Stimulated activated CD4-positive, alpha-beta T cell treated with anti-CD3 and anti-CD28 coated beads, Interleukin-4, amount 100 ng/mL, for 1 hour (primary cell): ENCODE results near the gene SPRY2.
"Not testable (repeated sequence)": the region's sequence is repeated elsewhere in the genome, so short reads cannot be mapped to it uniquely, and the experiment has no call there.

Source experiments
- DNase-seq: peaks from one replicate; pipeline ENCODE4 v3.0.0-alpha.2; 2020

The SPRY2 gene

DNA sequence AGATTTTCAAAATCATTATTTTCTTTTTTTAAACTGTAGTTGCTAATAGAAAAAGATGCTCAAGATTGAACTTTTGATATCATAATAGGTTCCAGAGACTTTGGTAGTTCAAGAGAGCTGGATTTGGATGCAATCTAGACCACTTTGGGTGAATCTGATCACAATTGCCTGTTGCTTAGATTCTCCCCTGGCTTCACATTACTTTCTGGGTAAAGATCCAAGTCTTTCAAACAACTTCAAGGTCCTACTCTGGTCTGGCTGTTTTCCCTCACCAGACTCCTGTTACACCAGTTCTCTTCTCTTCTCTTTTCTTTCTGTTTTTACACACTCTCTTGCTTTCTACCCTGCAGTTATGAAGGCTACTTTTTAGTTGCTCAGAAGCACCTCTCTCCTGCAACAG, 7.4 kb upstream of the SPRY2 start:
- DNase-seq: no peak

DNA sequence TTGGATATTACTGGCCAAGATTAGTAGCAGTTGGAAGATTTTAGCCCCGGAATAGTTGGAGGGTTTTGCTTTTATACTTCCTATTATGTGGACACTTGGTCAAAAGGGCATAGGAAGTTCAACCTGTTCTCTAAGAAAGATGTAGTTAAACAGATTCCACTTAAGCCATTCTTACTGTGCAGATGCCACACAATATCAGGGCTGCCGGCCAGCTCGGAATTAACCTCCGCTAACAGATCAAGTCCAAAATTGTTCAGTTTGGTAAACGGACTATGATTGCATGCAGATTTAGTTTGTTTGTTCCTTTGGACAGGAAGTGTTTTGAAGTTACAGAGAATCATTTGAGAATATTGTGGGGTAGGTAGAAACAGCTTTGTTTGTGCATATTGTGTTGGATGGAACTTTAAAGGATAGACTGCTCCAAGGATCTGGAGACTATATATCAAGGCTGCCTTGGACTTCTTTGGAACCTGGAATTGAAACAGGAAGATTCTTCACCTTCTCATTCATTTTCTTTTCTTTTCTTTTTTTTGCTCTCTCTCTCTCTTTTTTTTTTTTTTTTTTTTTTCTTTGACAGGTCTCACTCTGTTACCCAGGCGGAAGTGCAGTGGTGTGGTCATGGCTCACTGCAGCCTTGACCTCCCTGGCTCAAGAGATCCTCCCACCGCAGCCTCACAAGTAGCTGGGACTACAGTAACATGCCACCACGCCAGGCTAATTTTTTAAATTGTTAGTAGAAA, 5.0 kb upstream of the SPRY2 start:
- DNase-seq: no peak

DNA sequence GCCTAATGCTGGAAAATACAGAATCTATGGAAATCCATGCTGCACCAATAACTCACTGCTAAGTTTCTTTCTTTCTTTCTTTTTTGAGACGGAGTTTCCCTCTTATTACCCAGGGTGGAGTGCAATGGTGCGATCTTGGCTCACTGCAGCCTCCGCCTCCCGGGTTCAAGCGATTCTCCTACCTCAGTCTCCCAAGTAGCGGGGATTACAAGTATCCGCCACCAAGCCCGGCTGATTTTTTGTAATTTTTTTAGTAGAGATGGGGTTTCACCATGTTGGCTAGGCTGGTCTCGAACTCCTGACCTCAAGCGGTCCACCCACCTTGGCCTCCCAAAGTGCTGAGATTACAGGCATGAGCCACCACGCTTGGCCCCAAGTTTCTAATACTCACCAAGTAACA, 3.1 kb upstream of the SPRY2 start:
- DNase-seq: not testable (repeated sequence)

DNA sequence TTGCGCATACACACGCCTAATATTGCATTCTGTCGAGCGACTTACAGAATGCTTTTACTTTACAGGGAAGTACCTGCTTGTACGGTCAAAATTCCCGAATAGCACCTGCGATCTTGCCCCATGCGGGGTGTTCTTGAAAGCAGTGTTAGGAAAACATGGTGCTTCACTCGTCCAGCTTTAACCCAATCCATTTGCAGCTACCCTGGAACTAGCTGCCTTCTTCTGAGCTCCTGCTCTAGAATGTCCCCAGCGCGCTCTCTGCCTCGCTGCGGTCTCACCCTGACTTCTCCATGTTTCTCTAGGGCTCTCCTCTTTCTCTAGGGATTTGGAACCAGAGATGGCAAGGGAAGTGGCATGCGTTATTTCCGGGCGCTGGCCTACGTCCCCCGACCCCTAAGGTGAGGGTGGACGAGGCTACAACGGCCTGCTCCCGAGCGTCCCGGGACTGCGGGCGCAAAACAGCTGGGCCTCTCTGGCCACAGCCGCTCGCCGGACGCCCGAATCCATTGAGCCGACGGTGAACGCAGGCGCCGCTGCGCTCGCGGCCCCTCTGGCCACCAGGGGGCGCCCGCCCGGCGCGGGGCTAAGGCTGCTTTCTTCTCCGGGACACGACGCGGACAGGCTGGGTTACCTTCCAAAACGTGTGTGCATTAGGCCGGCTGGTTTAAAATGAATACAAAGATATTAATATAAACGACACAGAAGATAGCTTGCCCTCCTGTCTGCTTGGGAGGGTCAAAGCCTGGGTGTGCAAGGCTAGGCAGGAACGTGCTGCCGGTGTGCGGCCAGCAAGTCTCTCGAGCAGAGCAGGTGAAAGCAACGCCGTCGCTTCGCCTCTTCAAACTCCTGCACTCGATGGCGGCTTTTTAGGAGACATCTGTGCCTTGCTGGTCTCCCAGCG, 1.8 kb upstream of the SPRY2 start:
- peak; percentile 71 for DNase-seq

DNA sequence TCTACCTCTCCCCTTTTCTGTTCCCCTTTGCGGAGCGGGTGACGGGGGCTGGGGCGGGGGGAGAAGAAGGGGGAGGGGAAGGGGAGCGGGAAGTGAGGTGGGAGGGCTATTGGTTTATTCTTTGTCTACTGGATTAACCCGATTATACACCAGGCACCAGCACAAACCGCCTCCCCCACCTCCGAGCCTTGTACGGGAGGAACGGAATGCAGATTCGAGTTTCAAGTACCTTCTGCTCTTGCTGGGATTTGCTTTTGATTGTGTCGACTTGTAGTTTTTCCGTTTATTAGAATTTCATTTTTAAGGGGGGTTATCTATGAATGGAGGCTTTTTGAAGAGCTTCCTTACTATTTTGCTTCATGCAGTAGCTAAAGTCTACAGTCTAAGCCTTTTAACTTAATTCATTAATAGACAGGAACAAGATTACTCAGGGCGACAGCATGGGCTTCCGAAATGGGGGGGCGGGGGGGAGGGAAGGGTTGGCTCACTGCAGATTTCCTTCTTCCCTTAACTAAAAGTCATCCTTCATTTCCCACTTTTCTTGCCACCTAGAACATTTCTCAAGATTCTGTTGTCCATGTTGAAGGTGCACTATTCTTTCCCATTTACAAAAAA, 937 bp upstream of the SPRY2 start:
- no peak for DNase-seq

DNA sequence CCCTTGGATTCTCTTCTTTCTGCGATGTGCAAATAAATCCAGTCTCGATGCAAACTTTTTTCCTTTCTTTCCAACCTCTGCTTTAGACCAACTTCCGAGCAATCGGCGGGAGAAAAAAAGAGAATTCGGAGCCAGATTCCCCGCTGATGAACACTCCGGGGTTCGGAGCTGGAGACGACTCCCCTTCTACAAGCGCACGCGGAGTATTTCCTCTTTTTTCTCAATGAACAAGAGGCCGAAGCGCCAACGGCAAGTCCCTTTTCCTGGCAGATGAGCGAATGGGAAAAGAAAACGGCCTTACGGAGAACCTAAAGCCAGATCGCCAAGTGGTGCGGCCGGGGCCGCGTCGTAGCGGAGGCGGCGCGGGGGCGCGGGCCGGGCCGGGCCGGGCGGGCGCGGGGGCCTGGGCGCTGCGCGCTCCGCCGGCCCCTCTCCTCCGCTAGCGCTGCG, 250 bp downstream of the SPRY2 start:
- DNase-seq: no peak

DNA sequence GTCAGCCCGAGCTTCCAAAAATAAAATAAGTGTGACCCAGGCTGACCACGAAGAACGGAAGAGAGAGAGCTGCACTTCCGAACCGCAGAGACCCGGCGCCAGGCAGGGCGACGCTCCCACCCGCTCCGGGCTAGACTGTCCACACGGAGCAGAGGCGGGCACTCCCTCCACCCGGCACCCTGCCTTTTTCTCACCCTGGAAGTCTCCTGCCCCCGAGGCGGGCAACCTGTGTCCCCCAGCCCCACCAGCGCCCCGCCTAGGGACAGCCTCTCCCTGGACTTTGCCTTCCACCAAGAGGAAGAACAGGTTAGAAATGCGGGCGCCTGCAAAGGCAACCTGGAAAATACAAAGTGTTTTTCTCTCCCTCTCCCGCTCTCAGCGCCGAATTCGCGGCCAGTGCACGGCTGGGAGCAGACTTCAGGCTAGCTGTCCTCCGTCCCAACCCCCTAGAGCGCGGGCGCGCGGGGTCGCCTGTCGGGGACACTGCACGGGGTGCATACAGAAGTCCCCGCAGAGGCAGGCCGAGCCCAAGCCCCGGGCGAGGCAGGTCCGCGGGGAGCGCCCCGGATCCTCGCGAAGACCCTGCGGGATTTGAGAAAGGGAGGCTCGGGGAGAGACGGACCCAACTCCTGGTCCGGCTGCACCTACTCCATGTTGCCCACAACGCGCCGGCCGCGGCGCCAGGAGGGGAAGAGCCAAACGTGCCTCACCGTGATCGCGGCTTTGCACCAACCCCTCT, 845 bp downstream of the SPRY2 start:
- no peak for DNase-seq

DNA sequence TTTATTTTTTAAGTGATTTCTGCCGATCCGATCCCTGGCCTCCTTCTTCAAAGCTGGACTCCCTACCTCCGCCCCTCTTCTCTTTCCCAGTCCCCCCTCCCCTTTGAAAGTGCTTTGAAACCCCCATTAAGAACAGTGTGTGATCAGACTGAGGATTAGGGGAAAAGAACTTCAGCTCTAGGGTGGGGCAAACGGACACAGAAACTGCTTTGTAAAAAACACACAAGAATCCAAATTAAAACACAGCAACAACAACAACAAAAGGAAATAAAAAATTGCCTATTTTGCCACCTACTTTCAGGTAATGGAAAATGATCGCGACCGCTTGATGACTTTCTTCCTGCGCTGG, 1.4 kb downstream of the SPRY2 start:
- no peak for DNase-seq

DNA sequence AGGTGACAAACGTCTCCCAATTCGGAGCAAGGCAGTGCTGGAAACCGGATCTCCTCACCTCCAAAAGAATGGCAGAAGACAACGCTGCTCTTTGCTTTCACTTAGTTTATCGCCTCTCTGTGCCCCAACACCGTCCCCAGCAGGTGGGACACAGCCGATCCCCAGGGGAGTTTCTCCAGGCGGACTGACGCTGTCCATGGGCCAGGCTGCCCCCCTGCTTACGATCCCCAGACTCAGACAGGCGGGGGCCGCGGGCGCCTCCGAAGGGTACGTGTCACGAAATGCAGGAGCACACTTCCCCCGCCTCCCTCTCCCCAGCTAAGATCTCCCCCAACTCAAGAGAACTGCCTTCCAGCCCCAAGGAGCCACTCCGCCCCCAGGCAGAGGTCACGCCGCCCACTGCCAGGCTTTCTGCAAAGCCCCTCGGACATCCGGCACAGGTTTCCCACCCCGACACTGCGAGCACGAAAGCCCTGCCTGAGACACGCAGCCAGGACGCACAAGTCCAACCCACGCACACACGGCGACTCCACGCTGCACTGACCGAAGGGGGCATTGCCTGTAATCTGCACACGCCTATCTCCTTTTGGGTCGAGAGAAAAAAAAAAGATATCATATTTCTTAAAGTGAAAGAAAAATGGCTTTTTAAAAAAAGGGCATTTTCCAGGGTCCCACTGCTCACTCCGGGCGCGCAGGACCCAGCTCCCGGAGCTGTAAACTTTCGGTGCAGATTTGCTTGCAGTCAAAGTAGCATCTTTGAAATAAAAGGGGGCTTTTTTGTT, 2.0 kb downstream of the SPRY2 start:
- DNase-seq: no peak

DNA sequence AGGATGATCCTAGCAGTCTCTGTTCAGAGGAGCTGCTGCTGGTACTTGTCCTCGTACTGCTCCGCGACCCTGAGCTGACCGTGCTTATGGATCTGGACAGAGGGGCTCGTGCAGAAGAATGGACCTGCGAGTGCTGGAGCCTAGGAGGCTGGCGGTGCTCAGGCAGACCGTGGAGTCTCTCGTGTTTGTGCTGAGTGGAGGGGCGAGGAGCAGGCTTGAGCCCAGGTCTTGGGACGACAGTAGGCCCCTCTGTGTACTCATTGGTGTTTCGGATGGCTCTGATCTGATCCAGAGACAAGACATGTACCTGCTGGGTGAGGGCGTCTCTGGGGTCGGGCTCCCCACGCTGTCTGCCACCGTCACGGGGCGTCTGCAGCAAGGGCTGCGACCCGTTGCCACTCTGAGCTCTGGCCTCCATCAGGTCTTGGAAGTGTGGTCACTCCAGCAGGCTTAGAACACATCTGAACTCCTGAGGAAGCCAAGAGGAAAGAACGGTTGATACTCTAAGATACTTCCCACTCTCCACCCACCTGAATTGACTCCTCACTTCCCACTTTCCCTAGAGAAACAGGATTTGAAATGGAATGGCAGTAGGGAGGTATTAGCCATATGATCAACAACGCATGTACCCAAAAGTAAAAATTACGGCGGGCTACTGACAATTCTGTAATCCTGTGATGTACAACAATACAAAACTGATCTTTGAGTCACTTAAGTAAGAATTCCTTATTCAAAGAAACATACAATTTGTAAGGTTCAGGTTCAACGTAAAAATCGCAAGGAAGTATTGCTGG, 3.4 kb downstream of the SPRY2 start:
- DNase-seq: no peak

DNA sequence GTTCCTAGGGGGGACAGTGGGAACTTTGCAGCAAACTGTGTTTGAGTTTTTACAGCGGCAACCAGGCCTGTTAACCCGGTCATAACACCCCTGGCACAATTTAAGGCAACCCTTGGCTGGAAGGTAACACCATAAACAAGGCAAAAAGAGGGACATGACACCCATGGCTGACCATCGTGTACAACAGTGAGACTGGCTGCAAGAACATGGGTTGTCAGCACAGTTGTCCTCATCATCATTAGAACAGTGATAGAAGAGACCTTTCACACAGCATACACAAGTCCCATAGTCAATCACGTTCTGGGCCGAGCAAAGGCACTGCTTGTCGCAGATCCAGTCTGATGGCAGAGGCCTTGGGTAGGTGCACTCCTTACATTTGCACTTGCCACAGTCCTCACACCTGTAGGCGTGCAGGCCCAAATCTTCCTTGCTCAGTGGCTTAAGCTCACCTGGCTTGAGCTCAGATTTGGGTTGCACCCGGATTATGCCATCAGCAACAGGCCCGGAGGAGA, 4.1 kb downstream of the SPRY2 start:
- DNase-seq: no peak

DNA sequence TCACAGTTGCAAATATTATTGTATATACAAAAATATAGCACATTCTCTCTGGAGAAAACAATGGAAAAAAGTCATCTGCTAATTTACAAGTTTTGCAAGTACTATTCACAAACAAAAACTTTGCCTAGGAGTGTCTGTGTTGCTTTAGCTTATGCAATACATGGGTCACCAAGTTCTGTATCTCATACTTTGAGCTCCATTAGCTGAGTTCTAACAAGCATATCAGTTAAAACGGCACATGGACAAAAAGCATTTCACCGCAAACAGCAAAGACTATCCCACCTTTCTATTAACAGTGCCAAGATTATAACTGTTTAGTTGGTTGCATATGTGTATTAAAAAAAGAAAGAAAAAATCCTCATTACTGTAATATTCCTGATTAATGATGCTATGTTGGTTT, 4.6 kb downstream of the SPRY2 start:
- DNase-seq: no peak

DNA sequence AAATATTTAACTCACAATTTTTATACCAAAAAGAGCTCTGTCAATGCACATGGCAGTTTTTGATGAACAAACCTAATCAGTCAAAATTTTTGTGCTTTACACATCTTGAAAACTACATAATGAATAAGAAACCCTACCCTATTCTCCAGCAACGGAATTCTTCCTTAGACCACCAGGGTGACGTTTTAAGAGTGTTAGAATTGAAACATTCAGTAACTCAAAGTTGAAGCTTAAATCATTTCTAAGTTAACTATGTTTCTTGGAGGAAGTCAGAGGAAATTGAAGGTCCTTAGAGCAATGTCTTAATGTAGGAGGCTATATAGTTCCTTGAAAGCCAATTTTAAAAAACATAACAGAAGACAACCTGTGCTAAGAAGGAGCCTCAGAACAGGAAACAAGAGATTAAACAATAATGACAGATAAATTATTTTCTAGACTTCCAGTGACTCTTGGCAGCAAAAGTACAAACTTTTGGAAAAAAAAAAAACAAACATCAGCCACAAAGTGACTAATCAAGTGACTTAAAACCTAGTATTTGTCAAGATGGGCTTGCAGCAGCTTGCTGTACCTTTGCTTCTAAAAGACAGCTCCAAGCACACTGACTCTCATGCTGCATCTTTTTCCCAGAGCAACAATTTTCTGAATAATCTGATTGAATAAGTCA, 6.2 kb downstream of the SPRY2 start:
- no peak for DNase-seq

DNA sequence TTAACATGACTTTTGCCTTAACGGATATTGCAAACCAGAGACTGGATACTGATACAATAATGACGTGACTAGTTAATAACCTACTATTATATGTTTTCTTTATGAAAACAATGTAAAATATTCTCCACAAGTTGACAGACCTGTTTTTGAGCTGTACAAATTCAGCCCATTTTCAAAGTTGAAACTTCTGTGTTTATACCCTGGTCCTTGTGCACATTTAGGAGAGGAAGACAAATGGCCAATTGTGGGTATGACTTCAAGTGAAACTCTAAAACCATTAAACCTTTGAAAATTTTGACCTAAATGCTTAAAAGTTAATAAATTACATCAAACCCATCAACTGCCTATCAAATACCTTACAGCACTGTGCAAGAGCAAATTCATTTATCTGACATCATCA, 8.9 kb downstream of the SPRY2 start:
- DNase-seq: no peak

DNA sequence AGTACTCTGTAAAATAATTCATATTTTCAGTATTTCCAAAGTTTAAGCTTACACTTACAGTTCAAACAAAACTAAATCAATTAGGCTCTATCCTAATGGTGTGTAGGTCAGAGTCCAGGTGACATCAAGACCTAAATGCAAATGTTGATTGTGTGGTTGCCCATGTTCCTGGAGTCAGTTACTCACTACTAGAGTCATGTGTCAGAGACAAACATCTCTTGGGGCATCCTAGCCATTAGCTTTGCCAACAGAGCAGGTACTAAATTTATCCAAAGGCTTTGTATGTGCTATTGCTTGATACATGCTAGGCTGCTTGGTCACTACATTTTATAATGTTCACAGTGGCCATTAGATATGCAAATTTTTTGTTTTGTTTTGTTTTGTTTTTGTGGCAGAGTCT, 11.7 kb downstream of the SPRY2 start:
- DNase-seq: no peak

DNA sequence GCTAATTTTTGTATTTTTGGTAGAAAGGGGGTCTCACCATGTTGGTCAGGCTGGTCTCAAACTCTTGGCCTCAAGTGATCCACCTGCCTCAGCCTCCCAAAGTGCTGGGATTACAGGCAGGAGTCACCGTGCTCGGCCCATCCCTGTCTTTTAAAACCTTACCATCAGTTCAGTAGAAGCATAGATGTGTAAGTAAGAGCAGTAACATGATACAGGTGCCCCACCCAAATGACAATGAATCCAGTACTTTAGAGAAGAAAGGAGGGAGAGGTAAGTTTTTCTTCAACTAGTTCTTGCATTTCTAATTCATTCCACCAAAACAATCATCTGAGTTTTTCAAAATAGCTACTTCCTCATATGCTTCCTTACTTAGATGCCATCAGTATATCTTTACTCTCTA, 21.9 kb downstream of the SPRY2 start:
- no peak for DNase-seq

DNA sequence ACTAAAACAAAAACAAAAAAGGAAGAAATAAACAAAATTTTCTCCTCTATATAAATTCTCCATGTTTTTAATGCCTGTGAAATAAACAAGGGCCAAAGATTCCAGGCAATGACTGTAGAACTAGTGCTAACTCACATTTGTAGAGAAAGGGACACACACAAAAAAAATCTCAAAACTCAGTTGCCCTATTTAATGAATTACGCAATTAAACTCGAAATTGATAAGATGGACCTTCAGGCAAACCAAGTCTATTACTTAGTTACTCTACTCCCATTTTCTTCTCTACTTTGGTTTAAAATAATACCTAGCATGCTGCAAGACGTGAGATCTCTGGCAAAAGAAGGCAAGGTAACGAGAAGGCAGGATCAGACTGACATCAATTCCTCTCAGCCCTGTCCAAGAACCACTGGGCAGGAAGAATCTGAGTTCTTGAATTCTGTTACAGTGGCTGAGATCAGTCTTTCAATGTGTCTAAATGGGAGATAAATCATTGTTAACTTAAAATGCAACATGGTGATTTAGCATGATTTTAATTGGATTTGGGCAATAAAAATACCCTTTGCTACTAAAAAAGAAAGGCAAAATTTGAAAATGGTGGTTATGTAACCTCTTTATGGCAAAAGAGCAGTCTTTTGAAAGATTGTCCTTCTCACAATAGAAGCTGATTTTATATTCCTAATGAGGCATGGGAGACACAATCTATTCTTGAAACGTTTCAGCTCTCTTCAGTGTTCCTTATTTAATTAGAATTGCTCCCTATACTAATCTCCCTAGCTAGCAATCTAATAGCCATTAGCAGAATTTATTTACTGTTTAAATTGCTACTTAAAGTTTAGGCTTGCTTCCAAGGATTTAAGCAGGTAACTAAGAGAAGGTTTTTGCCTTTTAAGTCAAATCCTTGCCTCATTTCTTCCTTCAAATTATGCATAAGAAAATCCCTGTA, 25.9 kb downstream of the SPRY2 start:
- DNase-seq: no peak

DNA sequence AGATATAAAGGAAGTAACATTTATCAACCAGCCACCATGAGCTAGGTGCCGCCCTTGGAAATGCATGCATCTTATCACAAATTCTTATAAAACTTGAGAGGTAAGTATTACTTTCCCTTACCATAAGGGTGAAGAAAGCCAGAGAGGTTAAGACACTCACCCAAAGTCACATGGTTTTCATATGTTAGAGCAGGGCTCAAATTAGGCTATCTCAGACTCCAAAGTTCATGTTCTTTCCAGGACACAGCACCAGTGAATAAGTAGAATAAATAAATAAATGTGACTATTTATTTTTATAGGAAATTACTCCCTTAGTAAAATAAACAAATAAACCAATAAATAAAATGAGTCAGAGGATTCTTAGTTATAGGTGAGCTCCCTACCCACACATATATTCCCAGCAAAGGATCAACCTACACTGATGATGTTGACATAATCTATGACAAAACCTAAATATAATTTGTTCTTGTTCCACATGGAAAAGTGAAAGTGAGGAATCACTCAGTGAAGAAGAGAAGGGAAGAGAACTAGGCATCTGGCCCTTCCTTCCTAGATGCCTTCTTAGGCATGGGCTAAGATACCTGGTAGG, 27.2 kb downstream of the SPRY2 start:
- no peak for DNase-seq

DNA sequence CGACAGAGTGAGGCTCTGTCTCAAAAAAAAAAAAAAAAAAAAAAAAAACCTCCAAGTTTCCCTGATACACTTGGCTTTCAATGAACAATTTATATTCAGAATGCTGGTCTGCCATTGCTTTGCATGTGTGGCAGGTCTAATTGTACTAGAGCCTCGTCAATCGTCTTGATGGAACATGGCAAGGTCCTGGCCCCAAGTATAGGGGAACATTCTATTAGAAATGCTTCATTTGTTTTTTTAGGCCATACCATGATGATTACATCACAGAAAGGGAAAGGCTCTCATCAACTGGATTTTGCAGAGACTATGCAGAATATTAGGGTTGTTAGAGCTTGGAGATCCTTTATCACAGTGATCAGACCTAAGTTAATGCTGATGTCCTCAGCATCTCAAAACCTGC, 28.0 kb downstream of the SPRY2 start:
- DNase-seq: no peak
